GM12878 (cell line): ENCODE data around the gene STXBP1. TPM values are rescaled to one million over a fixed set of nuclear protein-coding genes. Genes with fewer than 3 reads are reported as not detected.

Experiments used
- ATAC-seq: fragments of 200-7000 bp; cut with Tn5 transposase; 3 replicates; pipeline ENCODE4 v1.9.1; 2020; ENCODE audit warnings: mild to moderate bottlenecking, moderate library complexity
- BruUV-seq: library from RNA; stranded (reverse); fragments of 400-500 nt; replicated peaks from 2 replicates; lab custom pipeline; 2021; lab: Mats Ljungman, UMichigan
- CTCF ChIA-PET: fragments of 300-600 bp; sonication (Branson Sonifier 250); formaldehyde crosslinking; extraction: SDS; loops from one replicate; lab custom pipeline; 2021; ENCODE audit warnings: inconsistent platforms; lab: Yijun Ruan, JAX
- POLR2A ChIA-PET: fragments of 350-600 bp; formaldehyde crosslinking; extraction: SDS; loops from one replicate; lab custom pipeline; 2021; ENCODE audit warnings: inconsistent platforms; lab: Charles Lee
- RAD21 ChIA-PET: fragments of 300-600 bp; sonication (Branson Sonifier 250); formaldehyde crosslinking; loops from one replicate; lab custom pipeline; 2023; ENCODE audit warnings: antibody characterized with exemption; ENCODE audit not compliant: unreplicated experiment; lab: Charles Lee
- SMC1A ChIA-PET: fragments of 300-600 bp; sonication (Branson Sonifier 250); formaldehyde crosslinking; loops from one replicate; lab custom pipeline; 2023; ENCODE audit not compliant: unreplicated experiment, uncharacterized antibody; lab: Charles Lee
- DNase-seq: peaks from one replicate; pipeline ENCODE4 v3.0.0-alpha.2; 2011; ENCODE audit warnings: low read depth, low spot score
- FAIRE-seq: peaks from 3 replicates; lab custom pipeline; 2011; peaks lifted over from hg19 to GRCh38; lab: Jason Lieb, UNC
- H2AFZ ChIP-seq: 2 replicates; pipeline ENCODE4 v1.6.0; 2011; ENCODE audit warnings: low read depth, low read length, control low read depth; ENCODE audit not compliant: control insufficient read depth
- H3K27ac ChIP-seq: 2 replicates; pipeline ENCODE4 v1.5.1; 2011; ENCODE audit warnings: control low read depth; ENCODE audit not compliant: control insufficient read depth, insufficient read depth
- H3K27me3 ChIP-seq, 2 experiments: replicated peaks in 1 of 2; 2 replicates each; pipeline versions ENCODE4 v1.6.0 to v1.6.1; 2011; ENCODE audit warnings: low read length in 1 of 2; ENCODE audit not compliant: control insufficient read depth in 2 of 2, insufficient read depth in 2 of 2
- H3K36me3 ChIP-seq, 2 experiments: 2 replicates each; pipeline ENCODE4 v1.5.1; 2011; ENCODE audit warnings: low read length in 1 of 2; ENCODE audit not compliant: control insufficient read depth in 2 of 2, insufficient read depth in 2 of 2
- H3K4me1 ChIP-seq: 2 replicates; pipeline ENCODE4 v1.6.1; 2011; ENCODE audit warnings: mild to moderate bottlenecking, low read length, moderate library complexity, mixed read lengths; ENCODE audit not compliant: control insufficient read depth, insufficient read depth
- H3K4me2 ChIP-seq: 2 replicates; pipeline ENCODE4 v1.6.0; 2011; ENCODE audit warnings: control low read depth; ENCODE audit not compliant: control insufficient read depth, insufficient read depth
- H3K4me3 ChIP-seq: fragments of 200-600 bp; sonication (generic); 2 replicates; pipeline ENCODE4 v1.5.1; 2016
- H3K79me2 ChIP-seq: 2 replicates; pipeline ENCODE4 v1.6.0; 2011; ENCODE audit warnings: low read length; ENCODE audit not compliant: control insufficient read depth, insufficient read depth
- H3K9ac ChIP-seq: 2 replicates; pipeline ENCODE4 v1.8.0; 2011; ENCODE audit warnings: low read length, control low read depth, mixed read lengths; ENCODE audit not compliant: control insufficient read depth, insufficient read depth
- H3K9me3 ChIP-seq: replicated peaks from 3 replicates; pipeline ENCODE4 v1.5.1; 2011; ENCODE audit warnings: mild to moderate bottlenecking, low read length; ENCODE audit not compliant: control insufficient read depth, insufficient read depth
- H4K20me1 ChIP-seq: 2 replicates; pipeline ENCODE4 v1.6.0; 2011; ENCODE audit not compliant: control insufficient read depth, insufficient read depth
- MTA3 ChIP-seq: IDR thresholded peaks from 2 replicates; pipeline ENCODE4 v1.6.1; 2012; ENCODE audit warnings: low read length, inconsistent platforms, borderline replicate concordance
- RB1 ChIP-seq: fragments of 450-650 bp; formaldehyde crosslinking; IDR thresholded peaks from 2 replicates; pipeline ENCODE4 v1.6.1; 2017; ENCODE audit warnings: mild to moderate bottlenecking, borderline replicate concordance
- ZNF274 ChIP-seq: IDR thresholded peaks from one replicate; pipeline ENCODE4 v1.8.0; 2011; ENCODE audit not compliant: insufficient read length, insufficient read depth
- WGBS: methylation state at CpG from one replicate; pipeline ENCODE4 v1.1.6; 2016; ENCODE audit warnings: low lambda C conversion rate; ENCODE audit not compliant: insufficient replicate concordance, insufficient coverage; ENCODE audit errors: missing lambda C conversion rate; 5-methylcytosine and 5-hydroxymethylcytosine counted together
- in situ Hi-C: fragments of 300-500 bp; cut with MboI; formaldehyde crosslinking; loops from 9 replicates; pipeline ENCODE4 v1.14.3; 2018; ENCODE audit warnings: mixed read lengths
- intact Hi-C: fragments of 100-400 bp; cut with micrococcal nuclease; formaldehyde crosslinking; loops from one replicate; pipeline ENCODE4 v1.14.2; 2022; ENCODE audit not compliant: unreplicated experiment
- polyA plus RNA-seq, 11 experiments: library from polyadenylated mRNA; depleted of rRNA in 4 of 11; unstranded in 6 of 11; stranded (reverse) in 5 of 11; fragments of >200 nt; fragmentation: Nextera tagmentation in 4 of 11; fragmentation: Illumina TruSeq in 1 of 11; extraction: Ambion mirVana in 4 of 11; extraction: Trizol in 1 of 11; gene quantifications; 1 replicate in 1 of 11; 2 replicates in 10 of 11; pipeline versions ENCODE4 v1.2.1 to v1.2.3, GENCODE V29; 2011 to 2016; ENCODE audit warnings: inconsistent platforms in 2 of 11, missing spikeins in 2 of 11, low read depth in 1 of 11
- total RNA-seq, 4 experiments: library from RNA; depleted of rRNA in 3 of 4; stranded (reverse); fragments of >200 nt in 3 of 4; fragmentation: Illumina TruSeq in 1 of 4; extraction: Trizol in 1 of 4; gene quantifications; 2 replicates each; pipeline versions ENCODE4 v1.2.1 to v1.2.3, GENCODE V29; 2013 to 2021
- TF ChIP-seq, protein P1 (sequence below): fragments of 450-650 bp; IDR thresholded peaks from 2 replicates; pipeline ENCODE4 v1.6.1; 2017; ENCODE audit warnings: mild to moderate bottlenecking, moderate library complexity
- TF ChIP-seq, protein P2 (sequence below): fragments of 450-650 bp; IDR thresholded peaks from 2 replicates; pipeline ENCODE4 v1.6.1; 2016; ENCODE audit warnings: mild to moderate bottlenecking
- TF ChIP-seq, protein P3 (sequence below): fragments of 450-650 bp; formaldehyde crosslinking; IDR thresholded peaks from 2 replicates; pipeline ENCODE4 v1.4.0; 2022; ENCODE audit warnings: mild to moderate bottlenecking, moderate library complexity

The STXBP1 gene
- total and polyA plus RNA-seq, 10 of the 15 experiments (the other 5 are each of a cell fraction or from before 2014, with no cell fraction given), result 0.08 to 0.85 (median 0.31) TPM; not detected in 3

DNA sequence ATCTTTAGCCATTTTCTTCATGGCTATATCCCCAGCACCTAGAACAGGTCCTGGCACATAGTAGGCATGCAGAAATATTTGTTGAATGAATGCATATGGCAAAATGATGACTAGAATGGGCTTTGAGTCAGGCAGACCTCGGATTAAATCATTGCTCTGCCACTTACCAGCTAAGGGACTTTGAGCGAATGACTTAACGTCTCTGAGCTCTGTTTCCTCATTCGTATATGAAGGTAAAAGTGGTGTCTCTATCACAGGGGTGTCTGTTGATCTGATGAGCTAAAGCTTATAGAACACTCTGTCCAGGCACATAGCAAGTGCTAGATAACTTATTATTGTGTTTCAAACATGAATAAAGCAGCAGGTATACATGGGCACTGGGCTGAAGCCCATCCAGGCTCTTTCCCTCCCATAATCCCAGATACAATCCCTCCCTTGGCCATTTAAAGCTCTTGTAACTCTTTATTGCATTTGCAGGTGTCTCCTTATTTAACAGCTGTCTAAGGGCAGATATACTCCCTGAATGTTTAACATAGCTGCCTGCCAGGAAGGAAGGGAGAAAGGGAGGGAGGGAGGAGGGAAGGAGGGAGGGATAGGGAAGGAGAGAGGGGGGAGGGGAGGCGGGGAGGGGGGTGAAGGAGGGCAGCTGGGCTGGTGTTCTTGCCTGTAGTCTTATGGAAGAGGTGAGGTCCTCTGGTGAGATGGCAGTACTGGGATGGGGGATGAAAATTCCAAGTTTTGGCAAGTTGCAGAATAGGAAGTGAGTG lies 23.2 kb upstream of the STXBP1 start:
- no peaks in the 10 kb centered on the region for H4K20me1 ChIP-seq
- DNase-seq (no peak), FAIRE-seq (no peak), ATAC-seq (no peak)
- no peak overlapping the region for H3K9ac ChIP-seq
- no peaks in the 10 kb centered on the region for H3K36me3 ChIP-seq
- H3K4me3 ChIP-seq, result no peak overlapping the region
- in situ Hi-C loops, result loop anchor here (5.0 kb wide), 1 partner anchor 87 kb away; no protein-coding TSS in a partner anchor
- POLR2A ChIA-PET, result interaction anchor here (0.6 kb wide), 1 partner anchor 148 kb away, joined by 7 read pairs; no protein-coding TSS in a partner anchor
- no peak overlapping the region for H3K4me2 ChIP-seq
- TF ChIP-seq ZNF274 (no peak), RB1 (no peak), MTA3 (no peak)
- TF ChIP-seq, protein P1, sequence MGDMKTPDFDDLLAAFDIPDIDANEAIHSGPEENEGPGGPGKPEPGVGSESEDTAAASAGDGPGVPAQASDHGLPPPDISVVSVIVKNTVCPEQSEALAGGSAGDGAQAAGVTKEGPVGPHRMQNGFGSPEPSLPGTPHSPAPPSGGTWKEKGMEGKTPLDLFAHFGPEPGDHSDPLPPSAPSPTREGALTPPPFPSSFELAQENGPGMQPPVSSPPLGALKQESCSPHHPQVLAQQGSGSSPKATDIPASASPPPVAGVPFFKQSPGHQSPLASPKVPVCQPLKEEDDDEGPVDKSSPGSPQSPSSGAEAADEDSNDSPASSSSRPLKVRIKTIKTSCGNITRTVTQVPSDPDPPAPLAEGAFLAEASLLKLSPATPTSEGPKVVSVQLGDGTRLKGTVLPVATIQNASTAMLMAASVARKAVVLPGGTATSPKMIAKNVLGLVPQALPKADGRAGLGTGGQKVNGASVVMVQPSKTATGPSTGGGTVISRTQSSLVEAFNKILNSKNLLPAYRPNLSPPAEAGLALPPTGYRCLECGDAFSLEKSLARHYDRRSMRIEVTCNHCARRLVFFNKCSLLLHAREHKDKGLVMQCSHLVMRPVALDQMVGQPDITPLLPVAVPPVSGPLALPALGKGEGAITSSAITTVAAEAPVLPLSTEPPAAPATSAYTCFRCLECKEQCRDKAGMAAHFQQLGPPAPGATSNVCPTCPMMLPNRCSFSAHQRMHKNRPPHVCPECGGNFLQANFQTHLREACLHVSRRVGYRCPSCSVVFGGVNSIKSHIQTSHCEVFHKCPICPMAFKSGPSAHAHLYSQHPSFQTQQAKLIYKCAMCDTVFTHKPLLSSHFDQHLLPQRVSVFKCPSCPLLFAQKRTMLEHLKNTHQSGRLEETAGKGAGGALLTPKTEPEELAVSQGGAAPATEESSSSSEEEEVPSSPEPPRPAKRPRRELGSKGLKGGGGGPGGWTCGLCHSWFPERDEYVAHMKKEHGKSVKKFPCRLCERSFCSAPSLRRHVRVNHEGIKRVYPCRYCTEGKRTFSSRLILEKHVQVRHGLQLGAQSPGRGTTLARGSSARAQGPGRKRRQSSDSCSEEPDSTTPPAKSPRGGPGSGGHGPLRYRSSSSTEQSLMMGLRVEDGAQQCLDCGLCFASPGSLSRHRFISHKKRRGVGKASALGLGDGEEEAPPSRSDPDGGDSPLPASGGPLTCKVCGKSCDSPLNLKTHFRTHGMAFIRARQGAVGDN, result no peak
- TF ChIP-seq, protein P2, sequence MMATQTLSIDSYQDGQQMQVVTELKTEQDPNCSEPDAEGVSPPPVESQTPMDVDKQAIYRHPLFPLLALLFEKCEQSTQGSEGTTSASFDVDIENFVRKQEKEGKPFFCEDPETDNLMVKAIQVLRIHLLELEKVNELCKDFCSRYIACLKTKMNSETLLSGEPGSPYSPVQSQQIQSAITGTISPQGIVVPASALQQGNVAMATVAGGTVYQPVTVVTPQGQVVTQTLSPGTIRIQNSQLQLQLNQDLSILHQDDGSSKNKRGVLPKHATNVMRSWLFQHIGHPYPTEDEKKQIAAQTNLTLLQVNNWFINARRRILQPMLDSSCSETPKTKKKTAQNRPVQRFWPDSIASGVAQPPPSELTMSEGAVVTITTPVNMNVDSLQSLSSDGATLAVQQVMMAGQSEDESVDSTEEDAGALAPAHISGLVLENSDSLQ, result no peak
- TF ChIP-seq, protein P3, sequence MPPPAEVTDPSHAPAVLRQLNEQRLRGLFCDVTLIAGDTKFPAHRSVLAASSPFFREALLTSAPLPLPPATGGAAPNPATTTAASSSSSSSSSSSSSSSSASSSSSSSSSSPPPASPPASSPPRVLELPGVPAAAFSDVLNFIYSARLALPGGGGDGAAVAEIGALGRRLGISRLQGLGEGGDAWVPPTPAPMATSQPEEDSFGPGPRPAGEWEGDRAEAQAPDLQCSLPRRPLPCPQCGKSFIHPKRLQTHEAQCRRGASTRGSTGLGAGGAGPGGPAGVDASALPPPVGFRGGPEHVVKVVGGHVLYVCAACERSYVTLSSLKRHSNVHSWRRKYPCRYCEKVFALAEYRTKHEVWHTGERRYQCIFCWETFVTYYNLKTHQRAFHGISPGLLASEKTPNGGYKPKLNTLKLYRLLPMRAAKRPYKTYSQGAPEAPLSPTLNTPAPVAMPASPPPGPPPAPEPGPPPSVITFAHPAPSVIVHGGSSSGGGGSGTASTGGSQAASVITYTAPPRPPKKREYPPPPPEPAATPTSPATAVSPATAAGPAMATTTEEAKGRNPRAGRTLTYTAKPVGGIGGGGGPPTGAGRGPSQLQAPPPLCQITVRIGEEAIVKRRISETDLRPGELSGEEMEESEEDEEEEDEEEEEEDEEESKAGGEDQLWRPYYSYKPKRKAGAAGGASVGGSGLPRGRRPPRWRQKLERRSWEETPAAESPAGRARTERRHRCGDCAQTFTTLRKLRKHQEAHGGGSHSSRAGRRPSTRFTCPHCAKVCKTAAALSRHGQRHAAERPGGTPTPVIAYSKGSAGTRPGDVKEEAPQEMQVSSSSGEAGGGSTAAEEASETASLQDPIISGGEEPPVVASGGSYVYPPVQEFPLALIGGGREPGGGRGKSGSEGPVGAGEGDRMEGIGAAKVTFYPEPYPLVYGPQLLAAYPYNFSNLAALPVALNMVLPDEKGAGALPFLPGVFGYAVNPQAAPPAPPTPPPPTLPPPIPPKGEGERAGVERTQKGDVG (CRISPR knock-in tag), result no peak
- CTCF ChIA-PET, result interaction anchor here (0.6 to 4.4 kb wide), 18 partner anchors 12 to 648 kb away, joined by 3 to 49 read pairs (median 3); partner anchors contain the start of genes TOR2A and ZNF79
- WGBS, result 31% methylated on average over 4 of the region's 5 CpGs
- no peaks in the 10 kb centered on the region for H3K27me3 ChIP-seq
- intact Hi-C loops, result no loop called here
- H3K79me2 ChIP-seq, result no peaks in the 10 kb centered on the region
- no peaks in the 10 kb centered on the region; the same call in 1 of the 2 replicates for H3K4me1 ChIP-seq
- SMC1A ChIA-PET, result interaction anchor here (0.6 to 4.5 kb wide), 13 partner anchors 10 to 334 kb away, joined by 3 to 25 read pairs (median 5); partner anchors contain the start of gene TOR2A
- no peak overlapping the region for H2AFZ ChIP-seq
- H3K27ac ChIP-seq, result no peak overlapping the region
- H3K9me3 ChIP-seq, result no peaks in the 10 kb centered on the region
- BruUV-seq, result no TSS peak
- RAD21 ChIA-PET, result interaction anchor here (0.6 to 3.9 kb wide), 4 partner anchors 19 to 281 kb away, joined by 4 to 24 read pairs (median 12); partner anchors contain the start of gene TOR2A
